Ovary (tissue), 9 donors: ENCODE measurements around the gene FNDC3A. TPM values are rescaled to one million over a fixed set of nuclear protein-coding genes. Genes with fewer than 3 reads are reported as not detected.

Experiments used
- DNase-seq, 5 donors: peaks; one replicate each; pipeline ENCODE4 v3.0.0-alpha.2; 2019 to 2020
- H3K27ac ChIP-seq, 2 donors: fragments of 200-600 bp; one replicate each; pipeline versions ENCODE4 v1.5.1 to v1.8.0; 2019 to 2022
- H3K27me3 ChIP-seq: fragments of 200-600 bp; one replicate; pipeline ENCODE4 v1.8.0; 2022
- H3K36me3 ChIP-seq: fragments of 200-600 bp; sonication (generic); one replicate; pipeline ENCODE4 v1.5.1; 2019
- H3K4me1 ChIP-seq: one replicate; pipeline ENCODE4 v1.8.1; 2013; ENCODE audit warnings: mild to moderate bottlenecking, moderate library complexity; ENCODE audit not compliant: insufficient read depth
- H3K4me3 ChIP-seq: fragments of 200-600 bp; sonication (generic); one replicate; pipeline ENCODE4 v1.5.1; 2017
- H3K9me3 ChIP-seq, 2 donors: fragments of 200-600 bp in 1 of 2; sonication (generic) in 1 of 2; one replicate each; pipeline versions ENCODE4 v1.5.1 to v1.8.1; 2013 to 2019; ENCODE audit warnings: mild to moderate bottlenecking in 1 of 2, moderate library complexity in 1 of 2
- CTCF ChIP-seq, 3 donors: fragments of 450-650 bp in 2 of 3; fragments of 200-600 bp in 1 of 3; IDR thresholded peaks; one replicate each; pipeline versions ENCODE4 v1.5.1 to v1.8.0; 2016 to 2022; ENCODE audit warnings: antibody characterized with exemption in 3 of 3, mild to moderate bottlenecking in 1 of 3
- EP300 ChIP-seq: sonication (generic); formaldehyde crosslinking; IDR thresholded peaks from one replicate; pipeline ENCODE4 v1.6.1; 2017; ENCODE audit warnings: antibody characterized with exemption
- POLR2A ChIP-seq: fragments of 450-650 bp; IDR thresholded peaks from one replicate; pipeline ENCODE4 v1.6.1; 2017; ENCODE audit warnings: antibody characterized with exemption, mild to moderate bottlenecking, moderate library complexity
- WGBS, 3 donors: extraction: QIAGEN DNeasy Blood & Tissue Kit in 1 of 3; methylation state at CpG; one replicate each; pipeline versions ENCODE4 v1.1.5 to v1.1.7; 2013 to 2017; 5-methylcytosine and 5-hydroxymethylcytosine counted together
- intact Hi-C, 4 donors: fragments of 100-400 bp; cut with DNase I; formaldehyde crosslinking; loops; one replicate each; pipeline versions ENCODE4 v1.11.0 to v1.15.1; 2022 to 2023
- polyA plus RNA-seq, 2 donors: library from polyadenylated mRNA; stranded (reverse); fragments of 200-250 nt in 1 of 2; fragments of 350-450 nt in 1 of 2; fragmentation: Illumina TruSeq in 1 of 2; extraction: RNeasy Lipid Tissue Mini Kit (QIAGEN cat#74804) in 1 of 2; gene quantifications; one replicate each; pipeline ENCODE4 v1.2.3, GENCODE V29; 2013 to 2014
- total RNA-seq, 7 donors: library from RNA; depleted of rRNA in 2 of 7; stranded (reverse); fragments of >200 nt in 2 of 7; fragmentation: NEBNext Ultra II Directional in 3 of 7; extraction: Animal tissue kit (Norgen Biotek cat#: 25700) in 3 of 7; gene quantifications; one replicate each; pipeline versions ENCODE4 v1.1.0 to v1.2.4, GENCODE V29; 2016 to 2023
- donor health status: DM: no; HTN: no; CAD: no; lungs with moderate emphysema.
- donor health status: DM: no; HTN: no; CAD: no.
- donor health status: Bipolar disorder and iron deficiency.
- donor health status: DM: yes; HTN: yes; CAD: no.
- donor health status: DM: no; HTN: no; CAD: no.
- donor health status: DM: yes; HTN: yes; CAD: no.

The FNDC3A gene
- total and polyA plus RNA-seq, 9 donors: 25.5 to 71.6 (median 58.2) TPM

DNA sequence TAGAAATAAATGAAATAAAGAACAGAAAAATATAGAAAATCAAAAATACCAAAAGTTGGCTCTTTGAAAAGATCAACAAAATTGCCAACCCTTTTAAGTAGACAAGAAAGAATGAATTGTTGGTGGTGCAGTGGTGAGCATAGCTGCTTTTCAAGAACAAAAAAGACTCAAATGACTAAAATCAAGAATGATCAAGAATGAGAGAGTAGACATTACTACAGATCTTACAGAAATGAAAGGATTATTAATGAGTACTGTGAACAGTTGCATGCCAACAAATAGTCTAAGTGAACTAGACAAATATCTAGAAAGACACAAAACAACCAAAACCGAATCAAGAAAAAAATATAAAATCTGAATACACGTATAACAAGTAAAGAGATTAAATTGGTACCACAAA lies 53.9 kb downstream of the FNDC3A start:
- Histone ChIP-seq H3K36me3 (no peaks in the 10 kb centered on the region), H3K4me3 (no peak overlapping the region), H3K27ac (no peak overlapping the region), H3K9me3 (no peaks in the 10 kb centered on the region), H3K4me1 (no peaks in the 10 kb centered on the region), H3K27me3 (no peaks in the 10 kb centered on the region)
- intact Hi-C loops: no loop called here
- TF ChIP-seq CTCF (IDR thresholded peaks at IDR 0.05) (no peak), POLR2A (no peak), EP300 (no peak)
- WGBS, 3 donors: 95 to 99% (median 97%) methylated on average over 2 of the region's 2 CpGs
- no peak for DNase-seq

DNA sequence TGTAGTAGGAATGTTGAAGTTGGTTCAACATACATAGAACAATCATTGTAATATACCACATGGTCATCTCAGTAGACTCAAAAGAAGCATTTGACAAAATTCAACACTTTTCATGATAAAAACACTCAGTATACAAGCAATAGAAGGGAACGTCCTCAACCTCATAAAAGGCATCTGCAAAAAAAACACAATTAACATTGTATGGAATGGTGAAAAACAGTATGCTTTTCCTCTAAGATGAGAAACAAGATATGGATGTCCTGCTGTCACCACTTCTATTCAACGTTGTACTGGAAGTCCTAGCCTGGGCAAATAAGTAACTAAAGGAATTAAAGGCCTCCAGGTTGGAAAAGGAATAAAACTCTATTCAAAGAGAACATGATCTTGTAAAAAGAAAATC lies 54.5 kb downstream of the FNDC3A start:
- Histone ChIP-seq H3K4me1 (no peaks in the 10 kb centered on the region), H3K36me3 (no peaks in the 10 kb centered on the region), H3K4me3 (no peak overlapping the region), H3K9me3 (no peaks in the 10 kb centered on the region), H3K27ac (no peak overlapping the region), H3K27me3 (no peaks in the 10 kb centered on the region)
- no peak for DNase-seq
- intact Hi-C loops: no loop called here
- 90 to 97% (median 91%) methylated on average over 2 of the region's 2 CpGs for WGBS, 3 donors
- TF ChIP-seq POLR2A (no peak), CTCF (IDR thresholded peaks at IDR 0.05) (no peak), EP300 (no peak)

- DNase-seq: no peak
- Histone ChIP-seq H3K27ac (no peak overlapping the region), H3K4me1 (no peaks in the 10 kb centered on the region), H3K4me3 (no peak overlapping the region), H3K36me3 (no peaks in the 10 kb centered on the region), H3K27me3 (no peaks in the 10 kb centered on the region), H3K9me3 (no peaks in the 10 kb centered on the region)
- 94 to 99% (median 99%) methylated on average over 3 of the region's 3 CpGs for WGBS, 3 donors
- no peak for TF ChIP-seq POLR2A
- TF ChIP-seq CTCF (IDR thresholded peaks at IDR 0.05): no peak
- TF ChIP-seq EP300: no peak
- intact Hi-C loops: no loop called here
These were observed 65.2 kb downstream of the FNDC3A start for GRCh38 chr13:49040872-49041271.

DNA sequence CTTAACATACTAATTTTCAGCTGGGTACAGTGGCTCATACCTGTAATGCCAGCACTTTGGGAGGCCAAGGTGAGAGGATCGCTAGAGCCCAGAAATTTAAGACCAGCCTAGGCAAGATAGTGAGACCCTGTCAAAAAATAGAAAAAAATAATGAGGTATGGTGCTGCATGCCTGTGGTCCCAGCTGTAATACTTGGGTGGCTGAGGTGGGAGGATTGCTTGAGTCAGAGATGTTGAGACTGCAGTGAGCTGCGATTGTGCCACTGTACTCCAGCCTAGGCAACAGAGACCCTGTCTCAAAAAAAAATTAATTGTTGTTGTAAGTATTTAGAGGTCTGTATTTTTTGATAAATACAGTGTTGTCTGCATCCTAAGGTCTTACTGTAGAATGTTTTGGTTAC lies 66.8 kb downstream of the FNDC3A start:
- no peaks in the 10 kb centered on the region for H3K36me3 ChIP-seq
- H3K4me3 ChIP-seq: no peak overlapping the region
- no peaks in the 10 kb centered on the region for H3K27me3 ChIP-seq
- 47 to 63% (median 47%) methylated on average over 2 of the region's 2 CpGs for WGBS, 3 donors
- no peak overlapping the region for H3K27ac ChIP-seq
- TF ChIP-seq CTCF (IDR thresholded peaks at IDR 0.05) (no peak), EP300 (no peak), POLR2A (no peak)
- no peak for DNase-seq
- H3K4me1 ChIP-seq: no peaks in the 10 kb centered on the region
- intact Hi-C loops: no loop called here
- H3K9me3 ChIP-seq: no peaks in the 10 kb centered on the region

GRCh38 chr13:49044008-49044407 lies 68.3 kb downstream of the FNDC3A start:
- Histone ChIP-seq H3K4me3 (no peak overlapping the region), H3K27ac (no peak overlapping the region), H3K36me3 (no peaks in the 10 kb centered on the region), H3K4me1 (no peaks in the 10 kb centered on the region), H3K9me3 (no peaks in the 10 kb centered on the region), H3K27me3 (no peaks in the 10 kb centered on the region)
- 67 to 100% (median 84%) methylated on average over 3 of the region's 3 CpGs for WGBS, 3 donors
- no peak for DNase-seq
- TF ChIP-seq POLR2A (no peak), CTCF (IDR thresholded peaks at IDR 0.05) (no peak), EP300 (no peak)
- intact Hi-C loops: no loop called here
